G401.6 (cell line): ENCODE measurements around the gene ALG3.

Experiments
- FAIRE-seq: peaks from 2 replicates; lab custom pipeline; 2012; peaks lifted over from hg19 to GRCh38; lab: Jason Lieb, UNC

Gene ALG3

GRCh38 chr3:184234671-184235380 is 13.9 kb downstream of the ALG3 start:
- no peak for FAIRE-seq

GRCh38 chr3:184234224-184234623 is 14.5 kb downstream of the ALG3 start:
- FAIRE-seq, result no peak

DNA sequence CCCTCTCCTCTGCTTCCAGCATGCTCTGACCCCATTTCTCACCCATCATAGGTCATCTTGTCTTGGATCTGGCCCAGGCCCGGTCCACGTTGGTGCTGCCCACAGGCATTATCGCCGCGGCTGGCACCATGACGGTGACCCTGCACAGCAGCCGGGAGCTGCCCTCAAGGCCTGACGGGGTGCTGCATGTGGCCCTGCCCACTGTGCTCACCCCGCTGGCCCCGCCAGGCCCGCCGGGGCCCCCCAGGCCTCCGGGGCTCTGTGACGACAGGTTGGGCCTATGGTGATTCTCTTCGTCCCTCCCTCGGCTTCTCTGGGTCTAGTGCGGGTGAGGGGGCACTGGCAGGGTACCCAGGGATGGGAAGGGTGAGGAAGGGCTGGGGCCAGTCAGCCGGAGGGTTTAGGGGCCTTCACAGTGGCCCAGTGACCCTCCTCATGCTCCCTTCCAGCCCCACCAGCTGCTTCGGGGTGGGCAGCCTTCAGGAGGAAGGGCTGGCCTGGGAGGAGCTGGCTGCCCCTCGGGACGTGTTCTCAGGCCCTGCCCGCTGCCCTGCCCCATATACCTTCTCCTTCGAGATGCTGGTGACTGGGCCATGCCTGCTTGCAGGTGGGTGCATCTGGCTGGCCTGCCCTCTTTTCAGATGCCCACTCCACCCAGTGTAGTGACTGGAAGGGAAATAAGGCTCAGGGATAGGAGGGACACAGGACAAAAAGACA is 15.5 kb downstream of the ALG3 start:
- FAIRE-seq, result no peak

DNA sequence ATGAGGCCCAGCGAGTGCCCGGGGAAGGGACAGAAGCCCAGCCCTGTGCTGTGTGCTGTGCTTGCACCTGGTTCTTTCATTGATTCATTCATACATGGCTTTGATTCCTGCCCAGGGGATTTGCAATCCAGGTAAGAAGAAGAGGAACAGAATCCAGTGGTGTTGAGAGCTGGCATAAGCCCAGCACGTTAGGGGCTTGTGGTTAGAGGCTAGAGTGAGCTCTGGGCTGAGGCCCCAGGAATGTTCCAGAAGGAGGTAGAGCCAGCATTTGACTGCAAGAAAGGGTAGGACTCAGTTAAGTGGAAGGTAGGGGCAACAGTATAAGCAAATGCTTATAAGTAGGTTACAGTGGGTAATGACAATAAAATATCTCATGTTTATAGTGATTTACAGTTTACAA is 17.1 kb downstream of the ALG3 start:
- no peak for FAIRE-seq

- FAIRE-seq, result no peak
These were observed 17.9 kb downstream of the ALG3 start for GRCh38 chr3:184230603-184231528.

GRCh38 chr3:184230081-184230602 is 18.6 kb downstream of the ALG3 start:
- FAIRE-seq, result no peak

GRCh38 chr3:184229394-184230080 is 19.2 kb downstream of the ALG3 start, which contains the start of gene VWA5B2:
TSS of gene VWA5B2 (plus strand) at chr3:184229585. CDS start at chr3:184230529, 944 bp downstream.
- FAIRE-seq, result no peak

GRCh38 chr3:184228376-184229137 is 20.2 kb downstream of the ALG3 start:
- no peak for FAIRE-seq

GRCh38 chr3:184227481-184227935 is 21.3 kb downstream of the ALG3 start:
- no peak for FAIRE-seq

GRCh38 chr3:184223946-184224345 is 24.8 kb downstream of the ALG3 start:
- no peak for FAIRE-seq

DNA sequence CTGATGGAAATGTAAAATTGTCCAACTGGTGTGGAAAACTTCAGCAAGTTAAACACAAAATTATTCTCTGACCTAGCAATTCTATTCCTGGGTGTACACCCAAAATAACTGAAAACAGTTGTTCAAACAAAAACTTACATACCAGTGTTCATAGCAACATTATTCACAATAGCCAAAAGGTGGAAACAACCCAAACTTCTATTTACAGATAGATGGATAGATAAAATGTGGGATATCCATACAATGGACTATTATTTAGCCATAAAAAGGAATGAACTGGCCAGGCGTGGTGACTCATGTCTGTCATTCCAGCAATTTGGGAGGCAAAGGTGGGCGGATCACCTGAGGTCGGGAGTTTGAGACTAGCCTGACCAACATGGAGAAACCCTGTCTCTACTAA is 26.2 kb downstream of the ALG3 start:
- FAIRE-seq, result no peak

- no peak for FAIRE-seq
These were observed 29.9 kb downstream of the ALG3 start for GRCh38 chr3:184218814-184219213.

DNA sequence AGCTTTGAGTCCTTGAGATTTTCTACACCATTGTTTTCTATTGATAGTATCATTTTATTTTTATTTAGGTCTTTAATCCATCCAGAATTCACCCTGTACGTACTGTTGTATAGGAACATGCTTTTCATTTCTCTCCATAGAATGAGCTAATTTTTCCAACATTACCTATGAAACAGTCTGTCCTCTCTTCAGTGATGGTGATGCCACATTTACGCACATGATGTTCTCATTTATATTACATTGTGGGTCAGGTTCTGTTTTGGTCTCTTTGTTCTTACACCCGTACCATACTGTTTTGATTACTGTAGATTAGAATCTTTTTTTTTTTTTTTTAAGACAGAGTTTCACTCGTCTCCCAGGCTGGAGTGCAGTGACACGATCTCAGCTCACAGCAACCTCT is 37.0 kb downstream of the ALG3 start:
- FAIRE-seq, result no peak

GRCh38 chr3:184211297-184211696 is 37.5 kb downstream of the ALG3 start:
- FAIRE-seq, result no peak

GRCh38 chr3:184209146-184209923 is 39.4 kb downstream of the ALG3 start:
- no peak for FAIRE-seq

GRCh38 chr3:184203526-184203925 is 45.2 kb downstream of the ALG3 start:
- FAIRE-seq, result no peak

- FAIRE-seq, result no peak
These were observed 47.9 kb downstream of the ALG3 start for GRCh38 chr3:184200825-184201224.

DNA sequence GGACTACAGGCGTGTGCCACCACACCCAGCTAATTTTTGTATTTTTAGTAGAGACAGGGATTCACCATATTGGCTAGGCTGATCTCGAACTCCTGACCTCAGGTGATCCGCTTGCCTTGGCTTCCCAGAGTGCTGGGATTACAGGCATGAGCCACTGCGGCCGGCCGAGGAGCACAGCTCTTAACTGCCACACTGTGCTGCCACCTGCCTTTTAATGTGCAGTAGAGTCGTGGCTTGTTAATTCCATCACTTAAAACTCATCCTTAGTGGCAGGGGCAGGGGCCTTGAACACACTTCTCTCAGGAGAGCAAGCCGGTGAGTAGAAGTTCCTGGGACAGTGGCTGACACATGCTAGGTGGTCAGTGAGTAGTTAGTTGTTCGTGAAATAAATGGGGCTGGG is 50.3 kb downstream of the ALG3 start:
- no peak for FAIRE-seq

DNA sequence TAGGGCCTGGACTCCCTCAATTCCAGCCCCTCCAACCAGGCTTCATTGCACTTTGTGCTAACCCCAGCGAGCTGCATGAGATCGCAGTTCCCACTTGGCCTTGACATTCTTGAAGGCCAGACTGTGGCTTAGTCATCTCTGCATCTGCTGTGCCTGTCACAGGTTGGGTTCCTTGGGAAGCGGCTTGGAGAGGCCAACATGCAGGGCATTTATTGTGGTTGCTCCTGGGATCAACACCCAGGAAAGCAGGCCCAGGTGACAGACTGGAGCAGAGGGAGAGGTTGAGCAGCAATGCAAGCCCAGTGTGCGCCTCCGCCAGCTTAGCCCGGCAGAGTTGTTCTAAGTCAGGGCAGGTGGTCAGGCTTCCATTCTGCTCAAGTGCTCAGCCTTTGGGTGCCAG is 52.2 kb downstream of the ALG3 start:
- no peak for FAIRE-seq

DNA sequence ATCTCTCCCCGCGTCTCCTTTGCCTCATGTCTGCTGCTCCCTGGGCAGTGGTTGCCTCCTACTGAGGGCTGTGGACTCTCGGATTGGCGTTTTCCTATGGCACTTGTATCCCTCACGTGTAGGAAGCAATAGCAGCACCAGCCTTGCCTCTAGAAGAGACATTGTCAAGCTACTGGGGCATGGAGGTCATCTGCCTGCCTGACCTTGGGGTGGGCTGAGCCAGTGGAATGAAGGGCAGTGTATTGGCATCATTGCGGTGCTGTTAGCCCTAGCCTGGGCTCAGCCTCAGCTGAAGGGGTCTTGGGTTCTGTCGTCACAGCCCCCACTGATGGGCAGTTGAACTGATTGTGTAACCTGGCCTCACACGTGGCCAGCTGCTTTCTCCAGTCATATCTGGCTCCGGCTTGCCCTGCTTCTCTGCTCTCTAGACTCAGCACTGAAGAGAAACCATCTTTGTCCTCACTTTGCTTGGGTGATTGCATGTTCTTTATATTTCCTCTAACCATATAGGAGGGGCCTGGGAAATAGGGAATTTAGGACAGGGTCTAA is 54.7 kb downstream of the ALG3 start:
- FAIRE-seq, result no peak
